HEK293T (cell line): ENCODE measurements around the gene PRR27.

Experiments used
- BHLHE40 ChIP-seq: fragments of 450-650 bp; IDR thresholded peaks from 2 replicates; pipeline ENCODE4 v1.6.1; 2016; ENCODE audit warnings: mild to moderate bottlenecking, moderate library complexity, borderline replicate concordance
- CTBP1 ChIP-seq: fragments of 450-650 bp; IDR thresholded peaks from 2 replicates; pipeline ENCODE4 v1.6.1; 2016; ENCODE audit warnings: borderline replicate concordance
- FOXA1 ChIP-seq: fragments of 450-650 bp; IDR thresholded peaks from 2 replicates; pipeline ENCODE4 v1.6.1; 2016; ENCODE audit warnings: mild to moderate bottlenecking
- FOXK2 ChIP-seq: fragments of 450-650 bp; IDR thresholded peaks from 2 replicates; pipeline ENCODE4 v1.6.1; 2016; ENCODE audit warnings: mild to moderate bottlenecking
- FOXM1 ChIP-seq: fragments of 450-650 bp; IDR thresholded peaks from 2 replicates; pipeline ENCODE4 v1.6.1; 2017; ENCODE audit warnings: mild to moderate bottlenecking, borderline replicate concordance
- HDGF ChIP-seq: fragments of 450-650 bp; IDR thresholded peaks from 2 replicates; pipeline ENCODE4 v1.6.1; 2017; ENCODE audit warnings: antibody characterized with exemption, borderline replicate concordance
- L3MBTL2 ChIP-seq: fragments of 450-650 bp; conservative IDR thresholded peaks from 2 replicates; pipeline ENCODE4 v1.6.1; 2016; ENCODE audit warnings: mild to moderate bottlenecking
- LEF1 ChIP-seq: fragments of 450-650 bp; IDR thresholded peaks from 2 replicates; pipeline ENCODE4 v1.6.1; 2017; ENCODE audit warnings: mild to moderate bottlenecking, borderline replicate concordance
- NFRKB ChIP-seq: fragments of 450-650 bp; IDR thresholded peaks from 2 replicates; pipeline ENCODE4 v1.6.1; 2016; ENCODE audit warnings: mild to moderate bottlenecking, moderate library complexity
- SUZ12 ChIP-seq: fragments of 450-650 bp; IDR thresholded peaks from 2 replicates; pipeline ENCODE4 v1.6.1; 2016; ENCODE audit warnings: mild to moderate bottlenecking
- TARDBP ChIP-seq: fragments of 450-650 bp; IDR thresholded peaks from 2 replicates; pipeline ENCODE4 v1.6.1; 2016

DNA sequence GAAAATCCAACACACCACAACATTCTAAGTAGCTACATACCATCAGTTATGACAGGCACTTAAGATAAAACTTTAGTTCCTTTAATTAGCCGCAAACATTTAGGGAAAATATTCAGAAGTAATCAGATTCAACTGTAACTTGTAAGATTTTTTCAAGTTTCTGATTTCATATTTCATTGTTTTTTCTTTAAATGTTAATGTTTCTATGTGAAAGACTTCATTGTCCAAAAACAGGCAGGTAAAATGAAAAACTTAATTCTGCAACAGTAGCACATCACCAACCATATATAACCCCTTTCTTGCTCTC is 29.9 kb downstream of the PRR27 start:
- TF ChIP-seq FOXM1 (no peak), FOXK2 (no peak), L3MBTL2 (no peak), HDGF (no peak), BHLHE40 (no peak), LEF1 (no peak), NFRKB (no peak), TARDBP (no peak), SUZ12 (no peak), CTBP1 (no peak), FOXA1 (no peak)
